RWPE2 (cell line): ENCODE data around the gene DNAJA4.

Source experiments
- ATAC-seq: fragments of 200-7000 bp; cut with Tn5 transposase; 3 replicates; pipeline ENCODE4 v1.9.1; 2021; ENCODE audit warnings: low read depth
- DNase-seq: peaks from one replicate; pipeline ENCODE4 v3.0.0-alpha.2; 2020; ENCODE audit warnings: low spot score
- H3K27ac ChIP-seq: fragments of 450-650 bp; 2 replicates; pipeline ENCODE4 v1.5.1; 2017; ENCODE audit warnings: mild to moderate bottlenecking; ENCODE audit not compliant: poor library complexity, severe bottlenecking
- H3K27me3 ChIP-seq: fragments of 250-450 bp; sonication (Bioruptor Pico); 2 replicates; pipeline ENCODE4 v1.5.1; 2021; ENCODE audit warnings: mild to moderate bottlenecking, moderate library complexity; ENCODE audit not compliant: insufficient read depth, poor library complexity, severe bottlenecking
- H3K36me3 ChIP-seq: fragments of 250-450 bp; sonication (Bioruptor Pico); 2 replicates; pipeline ENCODE4 v1.5.1; 2020; ENCODE audit warnings: low read depth, mild to moderate bottlenecking, moderate library complexity
- H3K4me1 ChIP-seq: fragments of 250-450 bp; sonication (Bioruptor Pico); 2 replicates; pipeline ENCODE4 v1.5.1; 2021; ENCODE audit warnings: mild to moderate bottlenecking, moderate library complexity; ENCODE audit not compliant: insufficient read depth, poor library complexity, severe bottlenecking
- H3K4me3 ChIP-seq: fragments of 250-450 bp; sonication (Bioruptor Pico); 2 replicates; pipeline ENCODE4 v1.5.1; 2021; ENCODE audit warnings: mild to moderate bottlenecking, moderate library complexity; ENCODE audit not compliant: severe bottlenecking
- H3K9me3 ChIP-seq: fragments of 250-450 bp; sonication (Bioruptor Pico); 2 replicates; pipeline ENCODE4 v1.5.1; 2021; ENCODE audit warnings: mild to moderate bottlenecking, moderate library complexity; ENCODE audit not compliant: severe bottlenecking
- TF ChIP-seq, protein P1 (sequence below): fragments of 450-650 bp; IDR thresholded peaks from one replicate; pipeline ENCODE4 v1.5.1; 2017; ENCODE audit warnings: mild to moderate bottlenecking, moderate library complexity; ENCODE audit not compliant: poor library complexity, severe bottlenecking

Gene DNAJA4

DNA sequence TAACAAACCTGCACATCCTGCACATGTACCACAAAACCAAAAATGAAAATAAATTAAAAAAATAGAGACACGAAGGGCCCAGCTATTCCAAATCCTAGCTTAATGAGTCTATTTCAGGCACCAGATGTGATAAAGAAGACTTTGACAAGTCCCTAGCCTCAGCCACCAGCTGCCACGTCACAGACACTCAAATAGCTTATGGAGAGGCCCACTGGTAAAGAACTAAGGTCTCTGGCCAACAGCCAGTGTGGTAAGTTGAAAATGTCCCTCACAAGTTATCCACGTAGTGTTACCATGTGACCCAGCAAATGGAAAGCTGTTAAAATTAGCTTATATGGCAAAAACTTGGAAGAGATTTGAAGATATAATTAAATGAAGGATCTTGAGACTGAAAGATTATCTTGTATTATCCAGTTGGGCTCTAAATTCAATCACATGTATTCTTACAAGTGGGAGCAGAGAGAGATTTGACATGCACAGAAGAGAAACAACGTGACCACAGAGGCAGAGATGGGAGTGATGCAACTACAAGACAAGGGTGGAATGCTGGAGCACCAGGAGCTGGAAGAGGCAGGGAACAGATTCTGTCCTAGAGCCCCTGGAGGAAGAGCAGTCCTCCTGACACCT lies 40.9 kb upstream of the DNAJA4 start:
- TF ChIP-seq, protein P1, sequence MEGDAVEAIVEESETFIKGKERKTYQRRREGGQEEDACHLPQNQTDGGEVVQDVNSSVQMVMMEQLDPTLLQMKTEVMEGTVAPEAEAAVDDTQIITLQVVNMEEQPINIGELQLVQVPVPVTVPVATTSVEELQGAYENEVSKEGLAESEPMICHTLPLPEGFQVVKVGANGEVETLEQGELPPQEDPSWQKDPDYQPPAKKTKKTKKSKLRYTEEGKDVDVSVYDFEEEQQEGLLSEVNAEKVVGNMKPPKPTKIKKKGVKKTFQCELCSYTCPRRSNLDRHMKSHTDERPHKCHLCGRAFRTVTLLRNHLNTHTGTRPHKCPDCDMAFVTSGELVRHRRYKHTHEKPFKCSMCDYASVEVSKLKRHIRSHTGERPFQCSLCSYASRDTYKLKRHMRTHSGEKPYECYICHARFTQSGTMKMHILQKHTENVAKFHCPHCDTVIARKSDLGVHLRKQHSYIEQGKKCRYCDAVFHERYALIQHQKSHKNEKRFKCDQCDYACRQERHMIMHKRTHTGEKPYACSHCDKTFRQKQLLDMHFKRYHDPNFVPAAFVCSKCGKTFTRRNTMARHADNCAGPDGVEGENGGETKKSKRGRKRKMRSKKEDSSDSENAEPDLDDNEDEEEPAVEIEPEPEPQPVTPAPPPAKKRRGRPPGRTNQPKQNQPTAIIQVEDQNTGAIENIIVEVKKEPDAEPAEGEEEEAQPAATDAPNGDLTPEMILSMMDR = no peak
- H3K36me3 ChIP-seq = no peaks in the 10 kb centered on the region
- H3K4me1 ChIP-seq = peaks cover 6% of the 10 kb centered on the region
- no peak overlapping the region for H3K27ac ChIP-seq
- no peak for ATAC-seq
- peak; percentile 21 for DNase-seq
- no peaks in the 10 kb centered on the region for H3K27me3 ChIP-seq
- H3K4me3 ChIP-seq = no peak overlapping the region
- H3K9me3 ChIP-seq = no peaks in the 10 kb centered on the region

DNA sequence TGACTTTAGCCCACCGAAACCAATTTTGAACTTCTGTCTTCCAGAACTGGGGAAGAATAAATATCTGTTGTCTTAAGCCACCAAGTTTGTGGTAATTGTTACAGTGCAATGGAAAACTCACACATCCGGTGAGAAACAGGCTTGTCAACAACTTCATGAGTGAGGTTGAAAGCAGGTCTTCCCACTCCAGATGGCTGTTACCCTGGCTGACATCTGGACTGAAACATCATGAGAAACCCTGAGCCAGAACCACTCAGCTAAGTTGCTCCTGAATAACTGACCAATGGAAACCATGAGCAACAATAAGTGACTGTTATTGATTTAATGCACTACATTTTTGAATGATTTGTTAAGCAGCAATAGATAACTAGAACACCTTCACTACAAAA lies 40.3 kb upstream of the DNAJA4 start:
- TF ChIP-seq, protein P1 = no peak
- DNase-seq (peak; percentile 11), ATAC-seq (no peak)
- Histone ChIP-seq H3K4me1 (peaks cover 6% of the 10 kb centered on the region), H3K27me3 (no peaks in the 10 kb centered on the region), H3K9me3 (no peaks in the 10 kb centered on the region), H3K27ac (no peak overlapping the region), H3K4me3 (no peak overlapping the region), H3K36me3 (no peaks in the 10 kb centered on the region)

DNA sequence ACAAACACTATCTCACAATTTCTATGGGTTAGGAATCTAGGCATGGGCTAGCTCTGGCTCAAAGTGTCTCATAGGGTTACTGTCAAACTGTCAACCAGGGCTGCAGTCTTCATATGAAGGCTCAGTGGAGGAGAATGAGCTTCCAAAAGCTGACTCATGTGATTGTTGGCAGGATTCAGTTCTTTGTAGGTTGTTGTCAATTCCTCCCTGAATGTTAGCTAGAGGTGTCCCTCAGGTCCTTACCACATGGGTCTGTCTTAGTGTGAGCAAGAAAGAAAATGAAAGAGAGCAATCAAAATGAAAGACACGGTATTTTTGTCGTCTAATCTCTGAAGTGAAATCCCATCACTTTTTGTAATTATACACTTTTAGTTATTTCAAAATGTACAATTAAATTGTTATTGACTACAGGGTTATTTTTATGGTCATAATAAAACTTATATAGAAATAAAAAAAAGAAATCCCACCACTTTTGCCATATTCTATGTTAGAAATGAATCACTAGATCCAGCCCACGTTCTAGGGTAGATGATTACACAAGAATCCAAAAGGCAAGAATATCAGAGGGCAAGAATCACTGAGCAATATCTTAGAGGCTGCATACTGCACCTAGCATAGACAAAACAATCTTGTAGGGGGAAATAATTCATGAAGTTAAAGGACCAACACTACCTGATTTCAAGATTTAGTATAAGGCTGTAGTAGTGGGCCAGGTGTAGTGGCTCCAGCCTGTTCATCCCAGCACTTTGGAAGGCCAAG lies 38.4 kb upstream of the DNAJA4 start:
- H3K27me3 ChIP-seq = no peaks in the 10 kb centered on the region
- no peak overlapping the region for H3K27ac ChIP-seq
- TF ChIP-seq, protein P1 = no peak
- H3K4me3 ChIP-seq = no peak overlapping the region
- H3K9me3 ChIP-seq = no peaks in the 10 kb centered on the region
- ATAC-seq (no peak), DNase-seq (no peak)
- H3K4me1 ChIP-seq = no peaks in the 10 kb centered on the region
- H3K36me3 ChIP-seq = no peaks in the 10 kb centered on the region

DNA sequence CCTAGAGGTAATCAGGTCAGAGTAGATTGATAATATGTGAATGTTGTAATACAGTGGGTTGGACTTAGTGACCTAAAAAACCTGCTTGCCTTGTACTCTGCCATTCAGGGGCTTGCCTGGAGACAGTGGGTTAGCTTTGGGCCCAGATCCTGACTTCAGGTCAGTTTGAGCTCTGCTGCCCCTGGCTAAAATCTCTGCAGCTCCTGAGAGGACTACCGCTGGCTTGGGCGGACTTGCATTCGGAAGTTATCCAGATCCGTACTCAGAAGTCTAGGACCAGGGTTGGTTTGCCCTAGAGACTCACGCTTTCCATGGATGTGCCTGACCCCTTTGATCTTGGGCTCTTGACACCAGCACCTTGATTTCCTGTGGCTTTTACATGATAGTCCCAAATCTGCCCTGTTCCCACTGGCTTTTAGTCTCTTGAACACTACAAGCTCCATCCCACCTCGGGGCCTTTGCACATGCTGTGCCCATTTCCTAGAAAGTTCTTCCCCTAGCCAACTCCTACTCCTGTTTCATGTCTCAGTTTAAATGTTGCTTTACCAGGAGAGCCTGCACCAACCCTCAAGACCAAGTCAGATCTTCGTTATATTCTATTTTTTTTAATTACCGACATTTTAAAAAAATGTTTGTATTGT lies 35.9 kb upstream of the DNAJA4 start:
- Histone ChIP-seq H3K36me3 (no peaks in the 10 kb centered on the region), H3K27me3 (no peaks in the 10 kb centered on the region), H3K4me3 (no peak overlapping the region), H3K4me1 (no peaks in the 10 kb centered on the region), H3K27ac (no peak overlapping the region), H3K9me3 (no peaks in the 10 kb centered on the region)
- TF ChIP-seq, protein P1 = no peak
- DNase-seq = peak; percentile 45
- ATAC-seq = no peak
